ENCODE data around the gene LAMA2.

The LAMA2 gene

GRCh38 chr6:129210684-129211083 is 327.7 kb downstream of the LAMA2 start:
- H3K27me3 ChIP-seq (ENCODE audit: insufficient read depth, low read length), result no peaks in the 10 kb centered on the region
- H3K4me3 ChIP-seq (ENCODE audit: low read depth, low read length, poor library complexity, severe bottlenecking), result no peak overlapping the region
- no peak overlapping the region for H3K4me2 ChIP-seq (ENCODE audit: low read length)
- no peak overlapping the region for H3K9ac ChIP-seq (ENCODE audit: low read length)
- no peaks in the 10 kb centered on the region for H4K20me1 ChIP-seq (ENCODE audit: insufficient read depth, low read length)
- H3K9me2 ChIP-seq (ENCODE audit: low read depth, low read length), result no peaks in the 10 kb centered on the region
- no peak overlapping the region for H2AFZ ChIP-seq (ENCODE audit: low read length)
- no peak for TF ChIP-seq CTCF (IDR thresholded peaks at IDR 0.05; ENCODE audit: low read length)
- no peak for TF ChIP-seq EZH2 (IDR thresholded peaks at IDR 0.05; ENCODE audit: borderline replicate concordance, low read length)
- H3F3A ChIP-seq (ENCODE audit: insufficient read depth, low read length), result no peaks in the 10 kb centered on the region
- no peaks in the 10 kb centered on the region for H3K4me1 ChIP-seq (ENCODE audit: insufficient read depth, low read length, severe bottlenecking)
- no peaks in the 10 kb centered on the region for H3K9me3 ChIP-seq (ENCODE audit: low read length)
- no peaks in the 10 kb centered on the region for H3K36me3 ChIP-seq (ENCODE audit: insufficient read depth, low read length)
- H3K27ac ChIP-seq (ENCODE audit: low read depth, low read length, poor library complexity, severe bottlenecking), result no peak overlapping the region
- H3K79me2 ChIP-seq (ENCODE audit: insufficient read depth, low read length), result no peaks in the 10 kb centered on the region

- Histone ChIP-seq H3F3A (ENCODE audit: insufficient read depth, low read length) (no peaks in the 10 kb centered on the region), H3K9me3 (ENCODE audit: low read length) (no peaks in the 10 kb centered on the region), H3K4me3 (ENCODE audit: low read depth, low read length, poor library complexity, severe bottlenecking) (no peak overlapping the region), H3K79me2 (ENCODE audit: insufficient read depth, low read length) (no peaks in the 10 kb centered on the region), H2AFZ (ENCODE audit: low read length) (no peak overlapping the region), H3K27ac (ENCODE audit: low read depth, low read length, poor library complexity, severe bottlenecking) (no peak overlapping the region), H3K4me1 (ENCODE audit: insufficient read depth, low read length, severe bottlenecking) (no peaks in the 10 kb centered on the region), H3K9me2 (ENCODE audit: low read depth, low read length) (no peaks in the 10 kb centered on the region), H3K4me2 (ENCODE audit: low read length) (no peak overlapping the region), H3K36me3 (ENCODE audit: insufficient read depth, low read length) (no peaks in the 10 kb centered on the region), H3K27me3 (ENCODE audit: insufficient read depth, low read length) (no peaks in the 10 kb centered on the region), H4K20me1 (ENCODE audit: insufficient read depth, low read length) (no peaks in the 10 kb centered on the region), H3K9ac (ENCODE audit: low read length) (no peak overlapping the region)
- TF ChIP-seq CTCF (IDR thresholded peaks at IDR 0.05; ENCODE audit: low read length) (no peak), EZH2 (IDR thresholded peaks at IDR 0.05; ENCODE audit: borderline replicate concordance, low read length) (no peak)
Observed at GRCh38 chr6:129211626-129212025, 328.7 kb downstream of the LAMA2 start.

DNA sequence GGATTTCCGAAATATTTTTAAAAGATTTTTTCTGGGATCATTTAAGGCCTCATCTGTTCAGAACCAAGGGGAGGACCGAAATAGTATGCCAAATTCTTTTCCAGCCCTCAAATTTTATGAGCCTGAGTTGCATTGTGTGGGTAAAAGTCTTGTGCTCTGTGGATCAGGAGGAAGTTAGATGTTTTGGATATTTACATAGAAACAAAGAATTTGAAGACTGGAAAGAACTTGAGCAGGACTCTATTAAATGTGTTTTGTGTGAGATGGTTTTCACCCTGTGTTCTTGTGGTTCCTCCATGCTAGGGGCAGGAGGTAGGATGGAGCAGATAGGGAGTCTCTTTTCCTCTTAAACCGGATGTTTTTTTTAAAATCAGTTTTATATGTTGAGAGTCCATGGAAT is 329.1 kb downstream of the LAMA2 start:
- no peak overlapping the region for H3K4me2 ChIP-seq (ENCODE audit: low read length)
- H2AFZ ChIP-seq (ENCODE audit: low read length), result no peak overlapping the region
- no peak overlapping the region for H3K27ac ChIP-seq (ENCODE audit: low read depth, low read length, poor library complexity, severe bottlenecking)

More for the DNA sequence above, 329.1 kb downstream of the LAMA2 start:
- Histone ChIP-seq H3K9ac (ENCODE audit: low read length) (no peak overlapping the region), H3F3A (ENCODE audit: insufficient read depth, low read length) (no peaks in the 10 kb centered on the region), H3K9me2 (ENCODE audit: low read depth, low read length) (no peaks in the 10 kb centered on the region), H3K27me3 (ENCODE audit: insufficient read depth, low read length) (no peaks in the 10 kb centered on the region), H3K4me1 (ENCODE audit: insufficient read depth, low read length, severe bottlenecking) (no peaks in the 10 kb centered on the region), H3K4me3 (ENCODE audit: low read depth, low read length, poor library complexity, severe bottlenecking) (no peak overlapping the region), H4K20me1 (ENCODE audit: insufficient read depth, low read length) (no peaks in the 10 kb centered on the region), H3K36me3 (ENCODE audit: insufficient read depth, low read length) (no peaks in the 10 kb centered on the region), H3K9me3 (ENCODE audit: low read length) (no peaks in the 10 kb centered on the region), H3K79me2 (ENCODE audit: insufficient read depth, low read length) (no peaks in the 10 kb centered on the region)
- no peak for TF ChIP-seq EZH2 (IDR thresholded peaks at IDR 0.05; ENCODE audit: borderline replicate concordance, low read length)
- TF ChIP-seq CTCF (IDR thresholded peaks at IDR 0.05; ENCODE audit: low read length), result no peak
